K562 (cell line): ENCODE measurements around the gene CD9.

Experiments used
- HNRNPLL ChIP-seq: fragments of 200-400 bp; formaldehyde crosslinking; IDR thresholded peaks from 2 replicates; pipeline ENCODE4 v1.6.1; 2017; ENCODE audit warnings: low read length, low read depth, mild to moderate bottlenecking; ENCODE audit not compliant: poor library complexity, severe bottlenecking
- KDM4B ChIP-seq, 2 experiments: fragments of 450-650 bp in 1 of 2; sonication (generic) in 1 of 2; IDR thresholded peaks; 2 replicates each; pipeline ENCODE4 v1.6.1; 2016 to 2017; ENCODE audit warnings: borderline replicate concordance in 2 of 2, antibody characterized with exemption in 1 of 2, low read depth in 1 of 2, mild to moderate bottlenecking in 1 of 2
- NRF1 ChIP-seq, 2 experiments: fragments of 450-650 bp; IDR thresholded peaks in 1 of 2; conservative IDR thresholded peaks in 1 of 2; 2 replicates each; pipeline ENCODE4 v1.6.1; 2014; ENCODE audit warnings: mild to moderate bottlenecking in 2 of 2
- POLR2A ChIP-seq: fragments of 450-650 bp; conservative IDR thresholded peaks from 2 replicates; pipeline ENCODE4 v1.6.1; 2016
- POLR2AphosphoS5 ChIP-seq: IDR thresholded peaks from 2 replicates; pipeline ENCODE4 v1.6.1; 2011; ENCODE audit warnings: mild to moderate bottlenecking, low read depth, low read length, moderate library complexity; ENCODE audit not compliant: control insufficient read depth, insufficient read depth
- SP2 ChIP-seq: IDR thresholded peaks from 2 replicates; pipeline ENCODE4 v1.6.1; 2011; ENCODE audit warnings: mild to moderate bottlenecking, low read depth, low read length, moderate library complexity; ENCODE audit not compliant: poor library complexity, severe bottlenecking; ENCODE audit errors: extremely low read depth
- TF ChIP-seq, protein P1 (sequence below): fragments of 250-450 bp; sonication (Bioruptor Pico); IDR thresholded peaks from 2 replicates; pipeline ENCODE4 v1.8.0; 2021; ENCODE audit warnings: mild to moderate bottlenecking, moderate library complexity
- TF ChIP-seq, protein P2 (sequence below), 3 experiments: IDR thresholded peaks in 2 of 3; conservative IDR thresholded peaks in 1 of 3; 2 replicates each; pipeline ENCODE4 v1.5.1; 2011 to 2012; ENCODE audit warnings: low read length in 3 of 3, mild to moderate bottlenecking in 3 of 3, control low read depth in 2 of 3, improper control_type of control experiment in 1 of 3, inconsistent platforms in 1 of 3, low read depth in 1 of 3, mixed read lengths in 1 of 3, moderate library complexity in 1 of 3; ENCODE audit not compliant: insufficient read depth in 2 of 3
- TF ChIP-seq, protein P3 (sequence below): fragments of 450-650 bp; IDR thresholded peaks from 2 replicates; pipeline ENCODE4 v1.6.1; 2016; ENCODE audit warnings: low read depth
- TF ChIP-seq, protein P4 (sequence below): sonication (generic); formaldehyde crosslinking; IDR thresholded peaks from 2 replicates; pipeline ENCODE4 v1.8.1; 2023; ENCODE audit warnings: mild to moderate bottlenecking, missing genetic modification reagents

DNA sequence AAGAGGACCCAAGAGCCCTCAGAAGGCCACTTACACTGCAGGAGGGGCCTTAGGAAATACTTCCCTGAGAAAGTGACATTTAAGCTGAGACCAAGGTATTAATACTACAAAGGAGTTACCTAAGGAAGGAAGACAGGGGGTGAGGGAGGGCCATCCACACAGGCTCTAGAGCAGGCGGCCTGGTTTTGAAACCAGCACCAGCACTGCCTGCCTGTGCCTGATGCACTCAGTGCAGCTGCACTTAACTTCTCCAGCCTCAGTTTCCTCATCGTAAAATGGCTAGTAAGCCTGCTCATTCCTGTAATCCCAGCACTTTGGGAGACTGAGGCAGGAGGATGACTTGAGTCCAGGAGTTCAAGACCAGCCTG, 64.8 kb downstream of the CD9 start:
- TF ChIP-seq, protein P1, sequence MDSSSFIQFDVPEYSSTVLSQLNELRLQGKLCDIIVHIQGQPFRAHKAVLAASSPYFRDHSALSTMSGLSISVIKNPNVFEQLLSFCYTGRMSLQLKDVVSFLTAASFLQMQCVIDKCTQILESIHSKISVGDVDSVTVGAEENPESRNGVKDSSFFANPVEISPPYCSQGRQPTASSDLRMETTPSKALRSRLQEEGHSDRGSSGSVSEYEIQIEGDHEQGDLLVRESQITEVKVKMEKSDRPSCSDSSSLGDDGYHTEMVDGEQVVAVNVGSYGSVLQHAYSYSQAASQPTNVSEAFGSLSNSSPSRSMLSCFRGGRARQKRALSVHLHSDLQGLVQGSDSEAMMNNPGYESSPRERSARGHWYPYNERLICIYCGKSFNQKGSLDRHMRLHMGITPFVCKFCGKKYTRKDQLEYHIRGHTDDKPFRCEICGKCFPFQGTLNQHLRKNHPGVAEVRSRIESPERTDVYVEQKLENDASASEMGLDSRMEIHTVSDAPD (CRISPR knock-in tag): no peak
- TF ChIP-seq, protein P2, sequence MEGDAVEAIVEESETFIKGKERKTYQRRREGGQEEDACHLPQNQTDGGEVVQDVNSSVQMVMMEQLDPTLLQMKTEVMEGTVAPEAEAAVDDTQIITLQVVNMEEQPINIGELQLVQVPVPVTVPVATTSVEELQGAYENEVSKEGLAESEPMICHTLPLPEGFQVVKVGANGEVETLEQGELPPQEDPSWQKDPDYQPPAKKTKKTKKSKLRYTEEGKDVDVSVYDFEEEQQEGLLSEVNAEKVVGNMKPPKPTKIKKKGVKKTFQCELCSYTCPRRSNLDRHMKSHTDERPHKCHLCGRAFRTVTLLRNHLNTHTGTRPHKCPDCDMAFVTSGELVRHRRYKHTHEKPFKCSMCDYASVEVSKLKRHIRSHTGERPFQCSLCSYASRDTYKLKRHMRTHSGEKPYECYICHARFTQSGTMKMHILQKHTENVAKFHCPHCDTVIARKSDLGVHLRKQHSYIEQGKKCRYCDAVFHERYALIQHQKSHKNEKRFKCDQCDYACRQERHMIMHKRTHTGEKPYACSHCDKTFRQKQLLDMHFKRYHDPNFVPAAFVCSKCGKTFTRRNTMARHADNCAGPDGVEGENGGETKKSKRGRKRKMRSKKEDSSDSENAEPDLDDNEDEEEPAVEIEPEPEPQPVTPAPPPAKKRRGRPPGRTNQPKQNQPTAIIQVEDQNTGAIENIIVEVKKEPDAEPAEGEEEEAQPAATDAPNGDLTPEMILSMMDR (IDR thresholded peaks at IDR 0.05 in 2 of 3, conservative IDR thresholded peaks at IDR 0.05 in 1 of 3; ENCODE audit: insufficient read depth in 2 of 3, low read depth in 1 of 3, low read length in 3 of 3): no peak
- TF ChIP-seq, protein P3, sequence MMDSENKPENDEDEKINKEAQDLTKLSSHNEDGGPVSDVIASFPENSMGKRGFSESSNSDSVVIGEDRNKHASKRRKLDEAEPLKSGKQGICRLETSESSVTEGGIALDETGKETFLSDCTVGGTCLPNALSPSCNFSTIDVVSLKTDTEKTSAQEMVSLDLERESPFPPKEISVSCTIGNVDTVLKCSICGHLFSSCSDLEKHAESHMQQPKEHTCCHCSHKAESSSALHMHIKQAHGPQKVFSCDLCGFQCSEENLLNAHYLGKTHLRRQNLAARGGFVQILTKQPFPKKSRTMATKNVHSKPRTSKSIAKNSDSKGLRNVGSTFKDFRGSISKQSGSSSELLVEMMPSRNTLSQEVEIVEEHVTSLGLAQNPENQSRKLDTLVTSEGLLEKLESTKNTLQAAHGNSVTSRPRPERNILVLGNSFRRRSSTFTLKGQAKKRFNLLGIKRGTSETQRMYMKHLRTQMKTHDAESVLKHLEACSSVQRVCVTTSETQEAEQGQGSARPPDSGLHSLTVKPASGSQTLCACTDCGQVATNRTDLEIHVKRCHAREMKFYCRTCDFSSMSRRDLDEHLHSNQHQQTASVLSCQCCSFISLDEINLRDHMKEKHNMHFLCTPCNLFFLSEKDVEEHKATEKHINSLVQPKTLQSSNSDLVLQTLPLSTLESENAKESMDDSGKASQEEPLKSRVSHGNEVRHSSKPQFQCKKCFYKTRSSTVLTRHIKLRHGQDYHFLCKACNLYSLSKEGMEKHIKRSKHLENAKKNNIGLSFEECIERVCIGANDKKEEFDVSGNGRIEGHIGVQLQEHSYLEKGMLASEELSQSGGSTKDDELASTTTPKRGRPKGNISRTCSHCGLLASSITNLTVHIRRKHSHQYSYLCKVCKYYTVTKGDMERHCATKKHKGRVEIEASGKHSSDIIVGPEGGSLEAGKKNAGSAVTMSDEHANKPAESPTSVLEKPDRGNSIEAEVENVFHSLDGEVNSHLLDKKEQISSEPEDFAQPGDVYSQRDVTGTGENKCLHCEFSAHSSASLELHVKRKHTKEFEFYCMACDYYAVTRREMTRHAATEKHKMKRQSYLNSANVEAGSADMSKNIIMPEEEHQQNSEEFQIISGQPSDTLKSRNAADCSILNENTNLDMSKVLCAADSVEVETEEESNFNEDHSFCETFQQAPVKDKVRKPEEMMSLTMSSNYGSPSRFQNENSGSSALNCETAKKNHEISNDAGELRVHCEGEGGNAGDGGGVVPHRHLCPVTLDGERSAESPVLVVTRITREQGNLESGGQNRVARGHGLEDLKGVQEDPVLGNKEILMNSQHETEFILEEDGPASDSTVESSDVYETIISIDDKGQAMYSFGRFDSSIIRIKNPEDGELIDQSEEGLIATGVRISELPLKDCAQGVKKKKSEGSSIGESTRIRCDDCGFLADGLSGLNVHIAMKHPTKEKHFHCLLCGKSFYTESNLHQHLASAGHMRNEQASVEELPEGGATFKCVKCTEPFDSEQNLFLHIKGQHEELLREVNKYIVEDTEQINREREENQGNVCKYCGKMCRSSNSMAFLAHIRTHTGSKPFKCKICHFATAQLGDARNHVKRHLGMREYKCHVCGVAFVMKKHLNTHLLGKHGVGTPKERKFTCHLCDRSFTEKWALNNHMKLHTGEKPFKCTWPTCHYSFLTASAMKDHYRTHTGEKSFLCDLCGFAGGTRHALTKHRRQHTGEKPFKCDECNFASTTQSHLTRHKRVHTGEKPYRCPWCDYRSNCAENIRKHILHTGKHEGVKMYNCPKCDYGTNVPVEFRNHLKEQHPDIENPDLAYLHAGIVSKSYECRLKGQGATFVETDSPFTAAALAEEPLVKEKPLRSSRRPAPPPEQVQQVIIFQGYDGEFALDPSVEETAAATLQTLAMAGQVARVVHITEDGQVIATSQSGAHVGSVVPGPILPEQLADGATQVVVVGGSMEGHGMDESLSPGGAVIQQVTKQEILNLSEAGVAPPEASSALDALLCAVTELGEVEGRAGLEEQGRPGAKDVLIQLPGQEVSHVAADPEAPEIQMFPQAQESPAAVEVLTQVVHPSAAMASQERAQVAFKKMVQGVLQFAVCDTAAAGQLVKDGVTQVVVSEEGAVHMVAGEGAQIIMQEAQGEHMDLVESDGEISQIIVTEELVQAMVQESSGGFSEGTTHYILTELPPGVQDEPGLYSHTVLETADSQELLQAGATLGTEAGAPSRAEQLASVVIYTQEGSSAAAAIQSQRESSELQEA: no peak
- no peak for TF ChIP-seq HNRNPLL
- no peak for TF ChIP-seq SP2
- no peak for TF ChIP-seq POLR2A
- no peak for TF ChIP-seq KDM4B (IDR thresholded peaks at IDR 0.05; ENCODE audit: borderline replicate concordance in 2 of 2, low read depth in 1 of 2)
- TF ChIP-seq, protein P4, sequence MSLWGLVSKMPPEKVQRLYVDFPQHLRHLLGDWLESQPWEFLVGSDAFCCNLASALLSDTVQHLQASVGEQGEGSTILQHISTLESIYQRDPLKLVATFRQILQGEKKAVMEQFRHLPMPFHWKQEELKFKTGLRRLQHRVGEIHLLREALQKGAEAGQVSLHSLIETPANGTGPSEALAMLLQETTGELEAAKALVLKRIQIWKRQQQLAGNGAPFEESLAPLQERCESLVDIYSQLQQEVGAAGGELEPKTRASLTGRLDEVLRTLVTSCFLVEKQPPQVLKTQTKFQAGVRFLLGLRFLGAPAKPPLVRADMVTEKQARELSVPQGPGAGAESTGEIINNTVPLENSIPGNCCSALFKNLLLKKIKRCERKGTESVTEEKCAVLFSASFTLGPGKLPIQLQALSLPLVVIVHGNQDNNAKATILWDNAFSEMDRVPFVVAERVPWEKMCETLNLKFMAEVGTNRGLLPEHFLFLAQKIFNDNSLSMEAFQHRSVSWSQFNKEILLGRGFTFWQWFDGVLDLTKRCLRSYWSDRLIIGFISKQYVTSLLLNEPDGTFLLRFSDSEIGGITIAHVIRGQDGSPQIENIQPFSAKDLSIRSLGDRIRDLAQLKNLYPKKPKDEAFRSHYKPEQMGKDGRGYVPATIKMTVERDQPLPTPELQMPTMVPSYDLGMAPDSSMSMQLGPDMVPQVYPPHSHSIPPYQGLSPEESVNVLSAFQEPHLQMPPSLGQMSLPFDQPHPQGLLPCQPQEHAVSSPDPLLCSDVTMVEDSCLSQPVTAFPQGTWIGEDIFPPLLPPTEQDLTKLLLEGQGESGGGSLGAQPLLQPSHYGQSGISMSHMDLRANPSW (CRISPR knock-in tag): no peak
- TF ChIP-seq POLR2AphosphoS5: no peak
- no peak for TF ChIP-seq NRF1 (conservative IDR thresholded peaks at IDR 0.05 in 1 of 2, IDR thresholded peaks at IDR 0.05 in 1 of 2)
